PFSK-1 (cell line): ENCODE data around the gene SAMHD1.

Experiments
- POLR2AphosphoS5 ChIP-seq: IDR thresholded peaks from 2 replicates; pipeline ENCODE4 v1.6.1; 2012; ENCODE audit warnings: low read depth, mild to moderate bottlenecking, control low read depth, low read length, moderate library complexity
- REST ChIP-seq, 2 experiments: IDR thresholded peaks; 2 replicates each; pipeline versions ENCODE4 v1.6.1 to v1.8.0; 2011 to 2012; ENCODE audit warnings: low read depth in 2 of 2, low read length in 2 of 2, control low read depth in 1 of 2, inconsistent platforms in 1 of 2, mild to moderate bottlenecking in 1 of 2, moderate library complexity in 1 of 2; ENCODE audit not compliant: insufficient read depth in 1 of 2
- TAF1 ChIP-seq: IDR thresholded peaks from 2 replicates; pipeline ENCODE4 v1.6.1; 2012; ENCODE audit warnings: low read length, control low read depth, borderline replicate concordance; ENCODE audit not compliant: insufficient read depth

- TF ChIP-seq POLR2AphosphoS5 (no peak), REST (IDR thresholded peaks at IDR 0.05; ENCODE audit: insufficient read depth in 1 of 2, low read depth in 2 of 2, low read length in 2 of 2) (no peak), TAF1 (no peak)
Measured at GRCh38 chr20:36849333-36850065, 102.0 kb downstream of the SAMHD1 start.
